GM10847 (cell line): ENCODE measurements around the gene UBE2V1.

Experiments
- POLR2A ChIP-seq: IDR thresholded peaks from 2 replicates; pipeline ENCODE4 v1.6.1; 2011; ENCODE audit not compliant: insufficient read length; ENCODE audit errors: extremely low read depth

Gene UBE2V1

DNA sequence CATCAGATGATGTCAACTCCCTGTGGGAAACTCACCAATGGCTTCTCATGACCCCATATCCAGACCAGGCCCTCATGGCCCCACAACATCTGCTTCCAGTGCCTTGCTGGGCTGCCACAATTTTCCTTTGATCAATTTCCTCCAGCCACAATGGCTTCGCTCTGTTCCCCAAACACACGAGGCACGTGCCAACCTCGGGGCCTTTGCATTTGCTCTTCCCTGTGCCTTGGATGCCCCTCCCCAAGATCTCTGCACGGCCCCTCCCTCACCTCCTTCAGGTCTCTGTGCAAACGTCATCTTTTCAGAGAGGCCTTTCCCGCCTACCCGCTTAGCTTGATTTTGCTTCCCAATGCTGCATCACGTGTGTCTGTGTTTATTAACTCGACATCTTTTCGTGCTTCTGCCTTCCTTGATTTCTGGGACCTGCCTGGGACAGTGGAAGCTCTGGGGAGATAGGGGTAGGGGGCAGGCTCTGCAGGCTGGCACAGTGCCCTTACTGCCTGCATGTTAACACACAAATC is 27.4 kb upstream of the UBE2V1 start:
- TF ChIP-seq POLR2A: no peak

DNA sequence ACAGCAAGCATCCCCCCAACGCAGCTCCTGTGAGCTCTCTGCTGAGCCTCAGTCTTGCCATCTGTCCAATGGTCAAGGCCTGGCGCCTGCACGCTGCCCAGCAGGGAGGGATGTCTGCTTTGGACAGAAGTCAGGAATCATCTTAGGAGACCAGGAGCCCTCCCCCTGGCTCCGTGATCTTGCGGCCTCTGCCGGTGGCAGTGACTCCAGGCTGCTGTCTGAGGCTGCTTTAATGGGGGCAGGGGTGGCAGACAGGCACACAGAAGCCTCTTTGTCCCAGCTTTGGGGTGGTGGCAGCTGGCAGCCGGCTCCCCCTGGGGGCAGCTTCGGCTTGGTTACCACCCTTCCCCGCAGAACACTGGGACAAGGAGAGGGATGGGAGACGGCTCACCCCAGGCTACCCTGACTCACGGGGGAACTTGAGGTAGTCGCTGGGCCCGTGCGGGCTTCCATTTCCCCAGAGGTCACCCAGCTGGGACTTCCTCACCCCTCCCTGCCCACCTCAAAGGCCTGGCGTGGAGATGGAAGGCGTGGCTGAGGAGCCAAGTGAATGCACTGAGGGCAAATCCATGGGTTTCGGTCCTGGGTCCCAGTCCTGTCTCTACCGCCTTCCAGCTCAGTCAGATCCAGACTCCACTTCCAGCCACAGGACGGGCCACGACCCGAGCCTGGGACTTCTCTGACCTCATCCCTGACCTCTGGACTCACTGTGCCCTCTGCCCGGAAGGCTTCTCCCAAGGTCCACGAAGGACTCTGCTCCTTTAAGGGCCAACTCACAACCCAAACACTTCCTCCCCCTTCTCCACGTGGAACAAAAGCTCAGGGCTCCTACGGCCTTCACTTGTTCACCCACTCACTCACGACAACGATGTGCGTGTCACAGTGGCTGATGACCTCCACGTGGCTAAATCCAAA is 25.8 kb upstream of the UBE2V1 start:
- TF ChIP-seq POLR2A: no peak

- TF ChIP-seq POLR2A: no peak
Measured at GRCh38 chr20:50138120-50138478, 25.1 kb upstream of the UBE2V1 start.

DNA sequence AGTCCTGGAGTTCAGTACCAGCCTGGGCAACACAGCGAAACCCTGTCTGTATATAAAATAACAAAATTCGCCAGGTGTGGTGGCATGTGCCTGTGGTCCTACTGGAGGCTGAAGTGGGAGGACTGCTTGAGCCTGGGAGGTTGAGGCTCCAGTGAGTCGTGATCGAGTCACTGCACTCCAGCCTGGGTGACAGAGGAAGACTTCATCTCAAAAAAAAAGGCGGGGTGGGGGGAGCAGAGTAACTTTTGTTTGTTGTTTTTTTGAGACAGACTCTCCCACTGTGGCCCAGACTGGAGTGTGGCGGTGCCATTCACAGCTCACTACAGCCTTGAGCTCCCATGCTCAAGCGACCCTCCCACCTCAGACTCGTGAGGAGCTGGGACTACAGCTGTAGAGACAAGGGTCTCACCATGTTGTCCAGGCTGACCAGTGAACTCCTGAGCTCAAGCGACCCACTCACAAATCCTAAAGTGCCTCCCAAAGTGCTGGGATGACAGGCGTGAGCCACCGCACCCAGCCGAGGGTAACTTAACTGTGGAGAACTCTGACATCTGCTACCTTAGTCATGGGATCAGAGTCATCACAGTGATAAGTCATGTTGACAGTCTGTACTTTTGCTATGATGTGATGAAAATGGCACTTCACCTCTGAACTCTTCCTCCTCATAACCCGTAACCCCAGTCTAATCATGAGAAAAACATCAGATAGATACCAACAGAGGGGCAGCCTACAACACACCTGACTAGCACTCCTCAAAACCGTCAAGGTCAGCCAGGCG is 24.1 kb upstream of the UBE2V1 start:
- no peak for TF ChIP-seq POLR2A

GRCh38 chr20:50133474-50134217 is 20.7 kb upstream of the UBE2V1 start:
- TF ChIP-seq POLR2A: no peak

DNA sequence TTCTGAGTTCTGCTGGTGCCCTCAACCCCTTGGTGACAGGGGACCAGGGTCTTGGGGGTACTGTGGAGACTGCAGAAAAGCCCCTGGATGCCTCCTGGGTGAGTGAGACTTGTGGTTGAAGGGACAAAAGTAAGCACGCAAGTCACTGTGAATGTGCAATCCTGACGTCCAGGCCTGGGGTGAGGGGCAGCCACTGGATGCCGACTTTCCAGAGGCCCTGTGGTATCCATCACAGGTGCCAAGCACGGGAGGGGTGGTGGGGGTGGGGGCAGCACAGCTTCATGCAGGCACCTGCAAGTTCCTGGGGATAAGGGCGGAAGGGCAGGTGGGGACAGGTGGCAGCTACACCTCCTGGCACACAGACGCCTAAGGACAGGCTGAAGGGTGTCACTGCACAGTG is 20.1 kb upstream of the UBE2V1 start:
- TF ChIP-seq POLR2A: no peak

DNA sequence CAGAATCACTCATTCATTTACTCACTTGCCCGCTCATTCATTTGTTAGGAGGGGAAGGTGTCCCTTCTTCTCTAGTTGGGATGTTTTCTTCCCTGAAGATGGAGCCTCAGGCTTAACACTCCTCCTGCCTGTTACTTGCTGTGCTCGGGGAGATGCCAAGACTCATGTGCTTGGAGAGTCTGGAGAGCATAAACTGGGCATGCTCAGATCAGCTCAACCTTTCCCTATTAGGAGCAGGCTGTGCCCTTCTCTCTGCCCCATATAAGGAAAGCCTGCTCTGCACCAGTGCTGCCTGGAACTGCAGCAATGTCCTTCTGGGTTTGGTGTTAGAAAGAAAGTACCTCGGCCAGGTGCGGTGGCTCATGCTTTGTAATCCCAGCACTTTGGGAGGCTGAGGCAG is 18.0 kb upstream of the UBE2V1 start:
- TF ChIP-seq POLR2A: no peak

DNA sequence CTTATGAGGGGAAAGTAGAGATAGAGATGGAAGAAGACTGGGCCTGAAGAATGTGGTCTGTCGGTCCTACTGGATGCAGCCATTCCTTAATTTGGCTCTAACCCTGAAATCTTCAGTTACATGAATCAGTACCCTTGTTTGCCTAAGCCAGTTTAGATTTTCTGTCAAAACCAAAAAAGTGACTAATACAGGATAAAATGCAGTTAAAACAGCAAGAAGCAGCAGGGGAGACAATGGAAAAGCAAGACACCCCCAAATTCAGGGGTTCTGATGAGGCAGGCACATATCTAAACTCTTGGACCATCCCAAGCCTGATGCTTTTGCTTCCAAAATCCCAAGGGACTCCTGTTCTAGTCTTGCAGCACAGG is 17.4 kb upstream of the UBE2V1 start:
- TF ChIP-seq POLR2A: no peak

DNA sequence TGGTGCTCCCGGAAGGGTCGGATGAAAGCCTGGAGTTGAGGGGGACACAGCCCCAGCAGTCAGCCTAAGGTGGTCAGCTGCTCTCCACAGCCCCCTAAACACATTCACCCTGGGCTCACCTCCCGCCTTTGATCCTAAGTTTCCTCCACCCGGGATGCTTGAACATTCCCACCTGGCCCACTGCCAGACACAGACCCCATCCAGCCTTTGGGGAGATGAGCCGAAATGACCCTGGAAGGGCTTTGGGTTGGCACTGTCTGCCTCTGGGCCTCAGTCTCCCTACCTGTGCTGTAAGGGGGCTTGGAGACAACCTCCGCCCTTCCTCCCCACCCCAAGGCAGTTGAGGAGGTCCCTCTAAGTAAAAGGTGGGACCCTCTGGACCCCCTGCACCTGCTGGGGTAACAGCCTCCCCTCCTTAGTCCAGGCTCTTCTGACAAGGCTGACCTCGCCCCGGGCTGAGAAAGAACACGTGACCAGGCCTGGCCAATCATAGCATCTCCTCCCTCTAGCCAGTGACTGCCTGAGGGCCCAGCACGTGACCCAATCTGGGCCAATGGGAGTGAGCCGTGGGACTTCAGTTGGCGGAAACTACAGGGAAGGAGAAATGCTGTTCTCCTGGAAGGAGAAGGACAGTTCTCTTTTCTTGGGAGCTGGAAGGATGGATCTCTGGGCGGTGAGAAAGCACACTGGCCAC is 16.9 kb upstream of the UBE2V1 start:
- TF ChIP-seq POLR2A: no peak

GRCh38 chr20:50128520-50128905 is 15.6 kb upstream of the UBE2V1 start:
- no peak for TF ChIP-seq POLR2A

DNA sequence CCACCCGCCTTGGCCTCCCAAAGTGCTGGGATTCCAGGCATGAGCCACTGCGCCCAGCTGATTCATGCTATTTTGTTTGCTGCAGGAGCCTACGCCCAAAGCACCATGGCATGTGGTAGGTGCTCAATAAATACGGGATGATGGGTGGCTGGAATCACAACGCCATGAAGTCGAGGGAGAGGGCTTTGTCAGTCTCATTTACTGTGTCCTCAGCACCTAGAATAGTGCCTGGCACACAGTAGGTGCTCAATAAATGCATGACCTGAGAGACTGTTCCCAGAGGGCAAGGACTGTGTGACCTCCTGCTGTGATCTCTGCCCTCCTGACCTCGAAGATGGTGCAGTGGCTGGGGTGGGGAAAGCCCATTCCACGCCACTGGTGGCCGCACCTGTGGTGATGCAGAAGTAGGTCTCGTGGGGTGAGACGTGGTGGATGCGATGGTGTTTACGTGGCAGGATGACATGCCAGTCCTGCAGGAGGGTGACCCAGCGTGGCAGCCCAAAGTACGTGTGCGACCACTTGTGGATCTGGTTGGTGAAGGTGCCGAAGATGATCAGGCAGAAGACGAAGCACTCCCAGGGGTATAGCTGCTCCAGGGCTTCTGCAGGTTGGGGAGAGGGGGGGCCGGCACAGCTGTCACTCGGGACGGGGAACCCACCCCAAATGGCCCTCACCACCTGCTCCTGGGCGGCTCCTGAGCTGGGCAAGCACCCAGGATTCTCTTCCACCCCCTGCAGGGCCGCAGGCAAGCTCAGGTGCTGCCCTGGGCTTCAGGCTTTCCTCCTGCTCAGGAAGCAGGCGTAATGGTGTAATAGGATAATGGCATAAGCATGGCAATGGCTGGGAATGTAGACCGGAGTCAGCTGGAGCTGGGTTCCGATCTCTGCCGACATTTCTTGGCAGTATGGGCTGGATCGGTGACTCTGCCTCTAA is 14.9 kb upstream of the UBE2V1 start:
- no peak for TF ChIP-seq POLR2A

DNA sequence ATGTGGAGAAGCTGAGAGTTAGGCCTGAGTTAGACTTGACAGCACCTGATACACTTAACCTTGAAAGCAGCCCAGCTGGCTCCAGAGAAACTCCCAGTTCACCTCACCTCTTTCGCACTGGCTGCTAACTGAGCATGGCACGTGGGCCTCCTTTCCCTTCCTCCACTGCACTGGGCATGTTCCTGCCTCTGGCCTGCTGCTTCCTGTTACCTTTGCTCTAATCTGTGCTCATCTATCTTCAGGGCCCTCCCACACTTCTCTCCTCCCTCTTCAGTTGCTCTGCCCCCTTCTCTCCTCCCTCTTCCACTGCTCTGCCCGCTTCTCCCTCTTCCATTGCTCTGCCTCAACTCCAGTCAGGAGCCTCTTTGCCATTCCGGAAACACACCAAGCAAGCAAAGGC is 13.7 kb upstream of the UBE2V1 start:
- TF ChIP-seq POLR2A: no peak

DNA sequence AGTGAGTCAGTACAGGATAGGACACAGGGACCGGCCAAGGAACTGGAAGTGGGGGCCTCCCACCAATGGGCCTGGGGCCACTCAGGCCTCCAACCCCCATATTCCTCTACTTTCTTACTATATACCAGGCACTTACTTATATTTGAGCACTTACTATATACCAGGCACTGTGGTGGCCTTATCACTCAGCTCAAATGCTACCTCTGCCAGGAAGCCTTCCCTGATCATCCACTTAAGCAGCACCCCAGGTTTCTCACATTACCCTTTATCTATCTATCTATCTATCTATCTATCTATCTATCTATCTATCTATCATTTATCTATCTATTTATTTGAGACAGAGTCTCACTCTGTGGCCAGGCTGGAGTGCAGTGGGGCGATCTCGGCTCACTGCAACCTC is 12.3 kb upstream of the UBE2V1 start:
- TF ChIP-seq POLR2A: no peak

DNA sequence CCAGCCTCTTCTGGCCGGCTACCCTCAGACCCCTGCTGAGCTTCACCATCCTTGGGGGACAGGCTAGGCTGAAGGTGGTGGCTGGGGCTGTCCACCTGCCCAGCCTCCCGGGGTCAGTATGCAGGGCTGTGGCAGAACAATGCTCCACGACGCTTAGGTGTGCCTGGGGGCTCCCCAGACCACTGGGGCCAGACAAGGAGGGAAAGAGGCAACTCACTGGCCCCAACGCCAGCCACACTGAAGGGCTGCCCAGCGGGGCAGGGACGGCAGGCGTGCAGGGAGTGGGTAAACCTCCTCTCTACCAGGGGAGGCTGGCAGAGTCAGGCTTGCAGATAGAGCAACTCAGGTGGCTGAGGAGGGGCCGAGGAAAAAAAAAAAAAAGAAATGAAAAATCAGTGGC is 11.5 kb upstream of the UBE2V1 start:
- no peak for TF ChIP-seq POLR2A
